GM12878 (cell line): Measurements from ENCODE around the gene STAG1. TPM values are rescaled to one million over a fixed set of nuclear protein-coding genes. Genes with fewer than 3 reads are reported as not detected.
A peak's percentile ranks its signal among the peaks of the same experiment; 100 is the strongest.
"Not testable (repeated sequence)": the region's sequence is repeated elsewhere in the genome, so short reads cannot be mapped to it uniquely, and the experiment has no call there.

ENCODE experiments used
- ATAC-seq: fragments of 200-7000 bp; cut with Tn5 transposase; 3 replicates; pipeline ENCODE4 v1.9.1; 2020; ENCODE audit warnings: mild to moderate bottlenecking, moderate library complexity
- BruUV-seq: library from RNA; stranded (reverse); fragments of 400-500 nt; replicated peaks from 2 replicates; lab custom pipeline; 2021; lab: Mats Ljungman, UMichigan
- CTCF ChIA-PET: fragments of 300-600 bp; sonication (Branson Sonifier 250); formaldehyde crosslinking; extraction: SDS; loops from one replicate; lab custom pipeline; 2021; ENCODE audit warnings: inconsistent platforms; lab: Yijun Ruan, JAX
- POLR2A ChIA-PET: fragments of 350-600 bp; formaldehyde crosslinking; extraction: SDS; loops from one replicate; lab custom pipeline; 2021; ENCODE audit warnings: inconsistent platforms; lab: Charles Lee
- RAD21 ChIA-PET: fragments of 300-600 bp; sonication (Branson Sonifier 250); formaldehyde crosslinking; loops from one replicate; lab custom pipeline; 2023; ENCODE audit warnings: antibody characterized with exemption; ENCODE audit not compliant: unreplicated experiment; lab: Charles Lee
- SMC1A ChIA-PET: fragments of 300-600 bp; sonication (Branson Sonifier 250); formaldehyde crosslinking; loops from one replicate; lab custom pipeline; 2023; ENCODE audit not compliant: unreplicated experiment, uncharacterized antibody; lab: Charles Lee
- DNase-seq: peaks from one replicate; pipeline ENCODE4 v3.0.0-alpha.2; 2011; ENCODE audit warnings: low read depth, low spot score
- FAIRE-seq: peaks from 3 replicates; lab custom pipeline; 2011; peaks lifted over from hg19 to GRCh38; lab: Jason Lieb, UNC
- H2AFZ ChIP-seq: 2 replicates; pipeline ENCODE4 v1.6.0; 2011; ENCODE audit warnings: low read depth, low read length, control low read depth; ENCODE audit not compliant: control insufficient read depth
- H3K27ac ChIP-seq: 2 replicates; pipeline ENCODE4 v1.5.1; 2011; ENCODE audit warnings: control low read depth; ENCODE audit not compliant: control insufficient read depth, insufficient read depth
- H3K27me3 ChIP-seq, 2 experiments: replicated peaks in 1 of 2; 2 replicates each; pipeline versions ENCODE4 v1.6.0 to v1.6.1; 2011; ENCODE audit warnings: low read length in 1 of 2; ENCODE audit not compliant: control insufficient read depth in 2 of 2, insufficient read depth in 2 of 2
- H3K36me3 ChIP-seq, 2 experiments: 2 replicates each; pipeline ENCODE4 v1.5.1; 2011; ENCODE audit warnings: low read length in 1 of 2; ENCODE audit not compliant: control insufficient read depth in 2 of 2, insufficient read depth in 2 of 2
- H3K4me1 ChIP-seq: 2 replicates; pipeline ENCODE4 v1.6.1; 2011; ENCODE audit warnings: mild to moderate bottlenecking, low read length, moderate library complexity, mixed read lengths; ENCODE audit not compliant: control insufficient read depth, insufficient read depth
- H3K4me2 ChIP-seq: 2 replicates; pipeline ENCODE4 v1.6.0; 2011; ENCODE audit warnings: control low read depth; ENCODE audit not compliant: control insufficient read depth, insufficient read depth
- H3K4me3 ChIP-seq: fragments of 200-600 bp; sonication (generic); 2 replicates; pipeline ENCODE4 v1.5.1; 2016
- H3K79me2 ChIP-seq: 2 replicates; pipeline ENCODE4 v1.6.0; 2011; ENCODE audit warnings: low read length; ENCODE audit not compliant: control insufficient read depth, insufficient read depth
- H3K9ac ChIP-seq: 2 replicates; pipeline ENCODE4 v1.8.0; 2011; ENCODE audit warnings: low read length, control low read depth, mixed read lengths; ENCODE audit not compliant: control insufficient read depth, insufficient read depth
- H3K9me3 ChIP-seq: replicated peaks from 3 replicates; pipeline ENCODE4 v1.5.1; 2011; ENCODE audit warnings: mild to moderate bottlenecking, low read length; ENCODE audit not compliant: control insufficient read depth, insufficient read depth
- H4K20me1 ChIP-seq: 2 replicates; pipeline ENCODE4 v1.6.0; 2011; ENCODE audit not compliant: control insufficient read depth, insufficient read depth
- RAD21 ChIP-seq: IDR thresholded peaks from 2 replicates; pipeline ENCODE4 v1.6.1; 2011; ENCODE audit warnings: mild to moderate bottlenecking, low read depth, low read length, moderate library complexity; ENCODE audit not compliant: insufficient read depth
- SMC3 ChIP-seq: IDR thresholded peaks from 2 replicates; pipeline ENCODE4 v1.6.1; 2011; ENCODE audit warnings: low read length, improper control_type of control experiment, borderline replicate concordance
- WGBS: methylation state at CpG from one replicate; pipeline ENCODE4 v1.1.6; 2016; ENCODE audit warnings: low lambda C conversion rate; ENCODE audit not compliant: insufficient replicate concordance, insufficient coverage; ENCODE audit errors: missing lambda C conversion rate; 5-methylcytosine and 5-hydroxymethylcytosine counted together
- in situ Hi-C: fragments of 300-500 bp; cut with MboI; formaldehyde crosslinking; loops from 9 replicates; pipeline ENCODE4 v1.14.3; 2018; ENCODE audit warnings: mixed read lengths
- intact Hi-C: fragments of 100-400 bp; cut with micrococcal nuclease; formaldehyde crosslinking; loops from one replicate; pipeline ENCODE4 v1.14.2; 2022; ENCODE audit not compliant: unreplicated experiment
- polyA plus RNA-seq, 11 experiments: library from polyadenylated mRNA; depleted of rRNA in 4 of 11; unstranded in 6 of 11; stranded (reverse) in 5 of 11; fragments of >200 nt; fragmentation: Nextera tagmentation in 4 of 11; fragmentation: Illumina TruSeq in 1 of 11; extraction: Ambion mirVana in 4 of 11; extraction: Trizol in 1 of 11; gene quantifications; 1 replicate in 1 of 11; 2 replicates in 10 of 11; pipeline versions ENCODE4 v1.2.1 to v1.2.3, GENCODE V29; 2011 to 2016; ENCODE audit warnings: inconsistent platforms in 2 of 11, missing spikeins in 2 of 11, low read depth in 1 of 11
- total RNA-seq, 4 experiments: library from RNA; depleted of rRNA in 3 of 4; stranded (reverse); fragments of >200 nt in 3 of 4; fragmentation: Illumina TruSeq in 1 of 4; extraction: Trizol in 1 of 4; gene quantifications; 2 replicates each; pipeline versions ENCODE4 v1.2.1 to v1.2.3, GENCODE V29; 2013 to 2021
- TF ChIP-seq, protein P1 (sequence below), 3 experiments: IDR thresholded peaks in 2 of 3; conservative IDR thresholded peaks in 1 of 3; 2 replicates each; pipeline ENCODE4 v1.5.1; 2011; ENCODE audit warnings: low read depth in 3 of 3, low read length in 3 of 3, mild to moderate bottlenecking in 3 of 3, control low read depth in 2 of 3, moderate library complexity in 2 of 3, inconsistent platforms in 1 of 3, mixed read lengths in 1 of 3; ENCODE audit not compliant: control insufficient read depth in 2 of 3, insufficient read depth in 1 of 3; ENCODE audit errors: extremely low read depth in 1 of 3

STAG1 gene
- total and polyA plus RNA-seq, 10 of the 15 experiments (the other 5 are each of a cell fraction or from before 2014, with no cell fraction given) = 4.4 to 30.1 (median 20.2) TPM

- BruUV-seq, FAIRE-seq, H3K36me3 ChIP-seq, H3K27me3 ChIP-seq, H4K20me1 ChIP-seq, H3K4me1 ChIP-seq, H3K79me2 ChIP-seq, ATAC-seq, POLR2A ChIA-PET, H3K4me3 ChIP-seq, H3K27ac ChIP-seq, H3K4me2 ChIP-seq, H3K9me3 ChIP-seq, H3K9ac ChIP-seq, DNase-seq: not testable (repeated sequence)
- TF ChIP-seq, protein P1, sequence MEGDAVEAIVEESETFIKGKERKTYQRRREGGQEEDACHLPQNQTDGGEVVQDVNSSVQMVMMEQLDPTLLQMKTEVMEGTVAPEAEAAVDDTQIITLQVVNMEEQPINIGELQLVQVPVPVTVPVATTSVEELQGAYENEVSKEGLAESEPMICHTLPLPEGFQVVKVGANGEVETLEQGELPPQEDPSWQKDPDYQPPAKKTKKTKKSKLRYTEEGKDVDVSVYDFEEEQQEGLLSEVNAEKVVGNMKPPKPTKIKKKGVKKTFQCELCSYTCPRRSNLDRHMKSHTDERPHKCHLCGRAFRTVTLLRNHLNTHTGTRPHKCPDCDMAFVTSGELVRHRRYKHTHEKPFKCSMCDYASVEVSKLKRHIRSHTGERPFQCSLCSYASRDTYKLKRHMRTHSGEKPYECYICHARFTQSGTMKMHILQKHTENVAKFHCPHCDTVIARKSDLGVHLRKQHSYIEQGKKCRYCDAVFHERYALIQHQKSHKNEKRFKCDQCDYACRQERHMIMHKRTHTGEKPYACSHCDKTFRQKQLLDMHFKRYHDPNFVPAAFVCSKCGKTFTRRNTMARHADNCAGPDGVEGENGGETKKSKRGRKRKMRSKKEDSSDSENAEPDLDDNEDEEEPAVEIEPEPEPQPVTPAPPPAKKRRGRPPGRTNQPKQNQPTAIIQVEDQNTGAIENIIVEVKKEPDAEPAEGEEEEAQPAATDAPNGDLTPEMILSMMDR (IDR thresholded peaks at IDR 0.05 in 2 of 3, conservative IDR thresholded peaks at IDR 0.05 in 1 of 3; ENCODE audit: control insufficient read depth in 2 of 3, extremely low read depth in 1 of 3, insufficient read depth in 1 of 3, low read depth in 3 of 3, low read length in 3 of 3) = peak; percentile 40 to 66 (median 44); a peak in 5 of 6 replicates
- TF ChIP-seq RAD21 (peak; percentile 72), SMC3 (peak; percentile 56; the same call in 1 of the 2 replicates)
- in situ Hi-C loops (loop anchor here (5.0 kb wide), 1 partner anchor 254 kb away; no protein-coding TSS in a partner anchor), intact Hi-C loops (loop anchor here (1.0 kb wide), 1 partner anchor 256 kb away; no protein-coding TSS in a partner anchor)
- ChIA-PET CTCF (interaction anchor here (0.6 to 9.8 kb wide), 9 partner anchors 29 to 687 kb away, joined by 3 to 229 read pairs (median 4); no protein-coding TSS in a partner anchor), RAD21 (interaction anchor here (1.3 to 8.7 kb wide), 2 partner anchors 152 to 255 kb away, joined by 3 to 200 read pairs; no protein-coding TSS in a partner anchor), SMC1A (interaction anchor here (0.7 to 10.8 kb wide), 6 partner anchors 22 to 367 kb away, joined by 3 to 161 read pairs (median 3); no protein-coding TSS in a partner anchor)
- peak overlapping the region; percentile 16 for H2AFZ ChIP-seq
- 71% methylated on average over 15 of the region's 20 CpGs for WGBS
Observed at GRCh38 chr3:136758160-136759102, 6.3 kb upstream of the STAG1 start.
